Loucy (cell line): ENCODE data around the gene TPM1.
A peak's percentile ranks its signal among the peaks of the same experiment; 100 is the strongest.

ENCODE experiments used
- H2AFZ ChIP-seq: fragments of 200-600 bp; sonication (generic); 2 replicates; pipeline ENCODE4 v1.6.0; 2016; ENCODE audit warnings: antibody characterized with exemption, mild to moderate bottlenecking, low read length, moderate library complexity
- H3F3A ChIP-seq: fragments of 200-600 bp; 2 replicates; pipeline ENCODE4 v1.6.0; 2016; ENCODE audit warnings: antibody characterized with exemption, low read depth, mild to moderate bottlenecking
- H3K27me3 ChIP-seq: fragments of 200-600 bp; sonication (generic); 2 replicates; pipeline ENCODE4 v1.6.1; 2014; ENCODE audit warnings: low read length, mild to moderate bottlenecking; ENCODE audit not compliant: insufficient read depth, poor library complexity, severe bottlenecking
- H3K36me3 ChIP-seq: fragments of 200-600 bp; sonication (generic); 2 replicates; pipeline ENCODE4 v1.6.1; 2016; ENCODE audit warnings: low read length; ENCODE audit not compliant: insufficient read depth
- H3K4me1 ChIP-seq: fragments of 200-600 bp; sonication (generic); 2 replicates; pipeline ENCODE4 v1.5.1; 2014; ENCODE audit warnings: low read length, mild to moderate bottlenecking; ENCODE audit not compliant: insufficient read depth, poor library complexity, severe bottlenecking
- H3K4me2 ChIP-seq: fragments of 200-600 bp; sonication (generic); 2 replicates; pipeline ENCODE4 v1.6.0; 2014; ENCODE audit warnings: antibody characterized with exemption, low read length, low read depth, mild to moderate bottlenecking; ENCODE audit not compliant: poor library complexity, severe bottlenecking
- H3K4me3 ChIP-seq: fragments of 200-600 bp; sonication (generic); 2 replicates; pipeline ENCODE4 v1.5.1; 2014; ENCODE audit warnings: low read length, mild to moderate bottlenecking, mixed read lengths; ENCODE audit not compliant: poor library complexity, severe bottlenecking
- H3K79me2 ChIP-seq: fragments of 200-600 bp; sonication (generic); 2 replicates; pipeline ENCODE4 v1.6.1; 2014; ENCODE audit warnings: low read length; ENCODE audit not compliant: insufficient read depth
- H3K9ac ChIP-seq: fragments of 200-600 bp; sonication (generic); 2 replicates; pipeline ENCODE4 v1.6.0; 2014; ENCODE audit warnings: mild to moderate bottlenecking, low read depth, low read length, moderate library complexity; ENCODE audit not compliant: poor library complexity, severe bottlenecking
- H3K9me2 ChIP-seq: fragments of 200-600 bp; sonication (generic); replicated peaks from 2 replicates; pipeline ENCODE4 v1.6.1; 2016; ENCODE audit warnings: low read depth, low read length, mixed read lengths
- H3K9me3 ChIP-seq: fragments of 200-600 bp; sonication (generic); 2 replicates; pipeline ENCODE4 v1.6.1; 2014; ENCODE audit warnings: mild to moderate bottlenecking, antibody characterized with exemption, low read length, low read depth; ENCODE audit not compliant: insufficient read depth
- H4K20me1 ChIP-seq: fragments of 200-600 bp; sonication (generic); 2 replicates; pipeline ENCODE4 v1.6.0; 2014; ENCODE audit warnings: antibody characterized with exemption, low read length, mild to moderate bottlenecking; ENCODE audit not compliant: insufficient read depth, poor library complexity, severe bottlenecking
- EZH2phosphoT487 ChIP-seq: fragments of 200-600 bp; IDR thresholded peaks from 2 replicates; pipeline ENCODE4 v1.6.1; 2018; ENCODE audit warnings: antibody characterized with exemption, mild to moderate bottlenecking, moderate library complexity, borderline replicate concordance
- TF ChIP-seq, protein P1 (sequence below): fragments of 200-600 bp; sonication (generic); conservative IDR thresholded peaks from 2 replicates; pipeline ENCODE4 v1.5.1; 2014; ENCODE audit warnings: mild to moderate bottlenecking, antibody characterized with exemption, low read length

Gene TPM1

DNA sequence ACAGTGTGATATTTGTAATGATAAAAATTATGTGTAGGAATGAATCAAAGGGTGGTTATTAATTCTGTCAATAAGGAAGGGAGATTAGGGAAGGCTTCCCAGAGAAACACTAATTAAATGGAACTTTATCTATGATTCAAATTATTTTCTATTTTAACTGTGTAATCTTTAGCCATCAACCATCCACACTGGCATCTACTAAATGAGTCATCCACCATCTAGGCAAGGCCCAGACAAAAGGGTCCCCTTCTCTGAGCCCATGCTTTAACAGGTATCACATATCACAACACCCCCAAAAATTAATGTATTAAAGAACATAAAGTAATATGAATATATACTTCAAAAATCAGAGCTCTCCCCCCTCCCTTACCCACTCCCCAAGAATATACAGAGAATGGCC is 19.9 kb upstream of the TPM1 start:
- Histone ChIP-seq H3K9me3 (no peaks in the 10 kb centered on the region), H3F3A (no peaks in the 10 kb centered on the region), H3K4me1 (no peaks in the 10 kb centered on the region), H3K4me3 (no peak overlapping the region), H3K36me3 (no peaks in the 10 kb centered on the region), H3K9ac (no peak overlapping the region), H4K20me1 (no peaks in the 10 kb centered on the region), H3K9me2 (no peaks in the 10 kb centered on the region), H3K79me2 (no peaks in the 10 kb centered on the region), H3K4me2 (no peak overlapping the region), H3K27me3 (no peaks in the 10 kb centered on the region), H2AFZ (no peak overlapping the region)
- TF ChIP-seq EZH2phosphoT487 = no peak
- TF ChIP-seq, protein P1, sequence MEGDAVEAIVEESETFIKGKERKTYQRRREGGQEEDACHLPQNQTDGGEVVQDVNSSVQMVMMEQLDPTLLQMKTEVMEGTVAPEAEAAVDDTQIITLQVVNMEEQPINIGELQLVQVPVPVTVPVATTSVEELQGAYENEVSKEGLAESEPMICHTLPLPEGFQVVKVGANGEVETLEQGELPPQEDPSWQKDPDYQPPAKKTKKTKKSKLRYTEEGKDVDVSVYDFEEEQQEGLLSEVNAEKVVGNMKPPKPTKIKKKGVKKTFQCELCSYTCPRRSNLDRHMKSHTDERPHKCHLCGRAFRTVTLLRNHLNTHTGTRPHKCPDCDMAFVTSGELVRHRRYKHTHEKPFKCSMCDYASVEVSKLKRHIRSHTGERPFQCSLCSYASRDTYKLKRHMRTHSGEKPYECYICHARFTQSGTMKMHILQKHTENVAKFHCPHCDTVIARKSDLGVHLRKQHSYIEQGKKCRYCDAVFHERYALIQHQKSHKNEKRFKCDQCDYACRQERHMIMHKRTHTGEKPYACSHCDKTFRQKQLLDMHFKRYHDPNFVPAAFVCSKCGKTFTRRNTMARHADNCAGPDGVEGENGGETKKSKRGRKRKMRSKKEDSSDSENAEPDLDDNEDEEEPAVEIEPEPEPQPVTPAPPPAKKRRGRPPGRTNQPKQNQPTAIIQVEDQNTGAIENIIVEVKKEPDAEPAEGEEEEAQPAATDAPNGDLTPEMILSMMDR = no peak

DNA sequence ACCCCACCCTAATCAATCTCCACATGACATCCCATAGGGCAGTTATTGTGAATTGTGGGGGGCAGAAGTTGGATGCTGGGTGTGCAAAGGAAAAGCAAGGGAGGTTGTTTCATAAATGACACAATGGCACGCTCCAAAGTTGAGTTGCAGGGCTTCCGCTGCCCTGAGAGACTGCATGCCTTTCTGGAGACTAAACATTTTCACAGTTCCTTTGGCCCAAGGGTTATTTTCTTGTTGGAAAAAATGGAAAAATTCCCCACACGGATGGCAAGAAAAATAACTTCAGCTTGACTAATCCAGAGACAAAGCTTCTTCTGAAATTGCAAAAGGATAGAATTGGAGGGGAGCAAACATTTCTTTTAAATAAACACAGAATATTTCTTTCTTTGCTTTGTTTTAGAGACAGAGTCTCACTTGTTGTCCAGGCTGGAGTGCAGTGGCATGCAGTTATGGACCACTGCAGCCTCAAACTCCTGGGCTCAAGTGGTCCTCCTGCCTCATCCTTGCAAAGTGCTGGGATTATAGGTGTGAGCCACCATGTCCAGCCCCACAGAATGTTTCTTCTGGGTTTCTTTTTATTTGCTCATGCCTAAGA is 19.1 kb upstream of the TPM1 start:
- no peak overlapping the region for H3K4me2 ChIP-seq
- H3K4me3 ChIP-seq = no peak overlapping the region
- no peak overlapping the region for H3K9ac ChIP-seq

DNA sequence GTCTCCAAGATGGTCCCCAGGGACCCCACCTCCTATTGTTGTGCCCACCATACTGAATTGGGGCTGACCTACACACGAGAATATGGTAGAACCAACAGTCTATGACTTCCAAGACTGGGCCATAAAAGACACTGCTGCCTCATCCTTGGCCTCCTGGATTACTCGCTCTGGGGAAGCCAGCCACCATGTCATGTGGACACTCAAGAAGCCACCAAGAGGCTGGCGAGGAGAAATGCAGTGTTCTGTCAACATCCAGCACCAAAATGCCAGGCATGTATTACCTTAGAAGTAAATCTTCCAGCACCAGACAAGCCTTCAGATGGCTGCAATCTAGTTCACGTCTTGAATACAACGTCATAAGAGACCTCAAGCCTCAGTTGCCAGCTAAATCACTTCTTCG is 17.1 kb upstream of the TPM1 start:
- no peaks in the 10 kb centered on the region for H3K9me3 ChIP-seq
- no peaks in the 10 kb centered on the region for H3K36me3 ChIP-seq
- H3K4me3 ChIP-seq = no peak overlapping the region
- H3K79me2 ChIP-seq = no peaks in the 10 kb centered on the region
- H2AFZ ChIP-seq = no peak overlapping the region
- TF ChIP-seq EZH2phosphoT487 = no peak
- TF ChIP-seq, protein P1 = peak; percentile 38; the same call in 1 of the 2 replicates
- H3K9me2 ChIP-seq = no peaks in the 10 kb centered on the region
- H3K9ac ChIP-seq = no peak overlapping the region
- H3K4me1 ChIP-seq = peaks cover 23% of the 10 kb centered on the region
- H4K20me1 ChIP-seq = no peaks in the 10 kb centered on the region
- no peak overlapping the region for H3K4me2 ChIP-seq
- no peaks in the 10 kb centered on the region for H3K27me3 ChIP-seq
- H3F3A ChIP-seq = no peaks in the 10 kb centered on the region

More for the DNA sequence above, 19.1 kb upstream of the TPM1 start:
- Histone ChIP-seq H3K4me1 (peaks cover 3% of the 10 kb centered on the region), H3K36me3 (no peaks in the 10 kb centered on the region), H2AFZ (no peak overlapping the region), H3K9me3 (no peaks in the 10 kb centered on the region), H4K20me1 (no peaks in the 10 kb centered on the region), H3K79me2 (no peaks in the 10 kb centered on the region), H3K9me2 (no peaks in the 10 kb centered on the region), H3F3A (no peaks in the 10 kb centered on the region), H3K27me3 (no peaks in the 10 kb centered on the region)
- no peak for TF ChIP-seq EZH2phosphoT487
- TF ChIP-seq, protein P1 = no peak
